PC-3 (cell line): ENCODE results near the gene KCTD16. TPM values are rescaled to one million over a fixed set of nuclear protein-coding genes. Genes with fewer than 3 reads are reported as not detected.

ENCODE experiments used
- ATAC-seq: fragments of 200-7000 bp; cut with Tn5 transposase; 2 replicates; pipeline ENCODE4 v1.9.1; 2020; ENCODE audit warnings: mild to moderate bottlenecking, moderate library complexity
- BruUV-seq: library from RNA; stranded (reverse); fragments of 400-500 nt; replicated peaks from 2 replicates; lab custom pipeline; 2021; lab: Mats Ljungman, UMichigan
- CTCF ChIA-PET: fragments of 300-600 bp; sonication (Branson Sonifier 250); formaldehyde crosslinking; loops from one replicate; lab custom pipeline; 2022; ENCODE audit warnings: antibody characterized with exemption; lab: Charles Lee
- POLR2A ChIA-PET: fragments of 300-600 bp; sonication (Branson Sonifier 250); formaldehyde crosslinking; loops from one replicate; lab custom pipeline; 2022; ENCODE audit warnings: antibody characterized with exemption; ENCODE audit not compliant: unreplicated experiment; lab: Charles Lee
- DNase-seq: peaks from one replicate; pipeline ENCODE4 v3.0.0-alpha.2; 2015
- H2AFZ ChIP-seq: fragments of 300-600 bp; sonication (generic); 2 replicates; pipeline ENCODE4 v1.6.0; 2016; ENCODE audit warnings: antibody characterized with exemption, low read length
- H3F3A ChIP-seq: fragments of 300-600 bp; sonication (generic); one replicate; pipeline ENCODE4 v1.6.0; 2017; ENCODE audit warnings: antibody characterized with exemption, low read length, control low read depth, mild to moderate bottlenecking; ENCODE audit not compliant: unreplicated experiment
- H3K27ac ChIP-seq: fragments of 300-600 bp; sonication (generic); 2 replicates; pipeline ENCODE4 v1.5.1; 2016; ENCODE audit warnings: mild to moderate bottlenecking, low read length
- H3K27me3 ChIP-seq: fragments of 300-600 bp; sonication (generic); 2 replicates; pipeline ENCODE4 v1.6.1; 2016; ENCODE audit warnings: low read length, mixed read lengths
- H3K36me3 ChIP-seq: fragments of 300-600 bp; sonication (generic); 2 replicates; pipeline ENCODE4 v1.6.1; 2016; ENCODE audit warnings: low read depth, mixed run types, low read length, mixed read lengths
- H3K4me1 ChIP-seq: fragments of 300-600 bp; sonication (generic); 2 replicates; pipeline ENCODE4 v1.5.1; 2016; ENCODE audit warnings: low read length; ENCODE audit not compliant: insufficient read depth
- H3K4me2 ChIP-seq: fragments of 300-600 bp; sonication (generic); 2 replicates; pipeline ENCODE4 v1.6.0; 2016; ENCODE audit warnings: low read length
- H3K4me3 ChIP-seq: fragments of 300-600 bp; sonication (generic); 2 replicates; pipeline ENCODE4 v1.5.1; 2016; ENCODE audit warnings: mild to moderate bottlenecking, low read length, mixed read lengths
- H3K79me2 ChIP-seq: fragments of 300-600 bp; sonication (generic); 2 replicates; pipeline ENCODE4 v1.6.1; 2017; ENCODE audit warnings: low read length, mixed read lengths
- H3K9ac ChIP-seq: fragments of 300-600 bp; sonication (generic); 2 replicates; pipeline ENCODE4 v1.6.0; 2016; ENCODE audit warnings: mild to moderate bottlenecking, low read length
- H3K9me2 ChIP-seq: fragments of 300-600 bp; sonication (generic); replicated peaks from 2 replicates; pipeline ENCODE4 v1.6.1; 2016; ENCODE audit warnings: mixed run types, low read length, mixed read lengths
- H3K9me3 ChIP-seq: fragments of 300-600 bp; sonication (generic); 2 replicates; pipeline ENCODE4 v1.6.1; 2016; ENCODE audit warnings: low read length, mixed read lengths
- H4K20me1 ChIP-seq: fragments of 300-600 bp; sonication (generic); 2 replicates; pipeline ENCODE4 v1.6.1; 2016; ENCODE audit warnings: low read length, mixed read lengths
- CTCF ChIP-seq: fragments of 300-600 bp; sonication (generic); conservative IDR thresholded peaks from 2 replicates; pipeline ENCODE4 v1.5.1; 2017; ENCODE audit warnings: antibody characterized with exemption, low read depth, mild to moderate bottlenecking, low read length
- EZH2 ChIP-seq: fragments of 300-600 bp; sonication (generic); IDR thresholded peaks from one replicate; pipeline ENCODE4 v1.6.1; 2017; ENCODE audit warnings: antibody characterized with exemption, mild to moderate bottlenecking, low read length; ENCODE audit not compliant: unreplicated experiment
- EZH2phosphoT487 ChIP-seq: fragments of 300-600 bp; sonication (generic); IDR thresholded peaks from 2 replicates; pipeline ENCODE4 v1.6.1; 2018; ENCODE audit warnings: mild to moderate bottlenecking, antibody characterized with exemption, low read length, borderline replicate concordance
- intact Hi-C: fragments of 100-400 bp; cut with micrococcal nuclease; formaldehyde crosslinking; loops from 2 replicates; pipeline ENCODE4 v1.9.0; 2023
- total RNA-seq: library from RNA; depleted of rRNA; stranded (reverse); fragments of >200 nt; gene quantifications from 2 replicates; pipeline ENCODE4 v1.2.3, GENCODE V29; 2014

KCTD16 gene
- total RNA-seq, 1 experiment from 2014 or later: not detected

DNA sequence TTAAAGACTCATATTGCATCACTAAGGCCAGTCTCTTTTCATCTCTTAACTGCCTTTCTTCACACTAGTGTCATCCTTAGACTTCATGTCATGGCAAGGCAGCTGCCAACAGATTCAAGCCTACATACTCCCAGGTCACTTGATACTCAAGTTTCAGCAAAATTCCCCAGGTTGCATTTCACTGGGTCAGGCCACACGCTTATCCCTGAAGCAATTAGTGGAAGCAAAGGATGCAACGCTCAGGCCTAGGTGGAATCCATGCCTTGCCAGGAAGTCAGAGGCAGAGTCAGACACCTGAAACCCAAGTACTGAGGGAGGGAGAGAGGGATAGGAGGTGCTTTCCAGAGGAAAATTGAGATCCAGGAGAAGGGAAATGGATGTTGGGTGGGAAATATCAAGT is 29.1 kb upstream of the KCTD16 start:
- Histone ChIP-seq H3K27me3 (no peaks in the 10 kb centered on the region), H3K9me3 (no peaks in the 10 kb centered on the region), H3K79me2 (no peaks in the 10 kb centered on the region), H3K36me3 (no peaks in the 10 kb centered on the region), H3K4me2 (no peak overlapping the region), H3K4me1 (peaks cover 7% of the 10 kb centered on the region; the same call in 1 of the 2 replicates), H3K9ac (no peak overlapping the region), H3F3A (no peaks in the 10 kb centered on the region), H3K4me3 (no peak overlapping the region), H4K20me1 (no peaks in the 10 kb centered on the region), H3K9me2 (no peaks in the 10 kb centered on the region), H3K27ac (no peak overlapping the region), H2AFZ (peak overlapping the region; percentile 14)
- DNase-seq (no peak), ATAC-seq (no peak; the same call in 1 of the 2 replicates)
- ChIA-PET POLR2A (no interaction called here), CTCF (interaction anchor here (0.7 kb wide), 1 partner anchor 791 kb away, joined by 5 read pairs; no protein-coding TSS in a partner anchor)
- intact Hi-C loops: loop anchor here (10.0 kb wide), 2 partner anchors 247 to 437 kb away; no protein-coding TSS in a partner anchor
- no TSS peak for BruUV-seq
- TF ChIP-seq EZH2phosphoT487 (no peak), CTCF (no peak), EZH2 (no peak)

DNA sequence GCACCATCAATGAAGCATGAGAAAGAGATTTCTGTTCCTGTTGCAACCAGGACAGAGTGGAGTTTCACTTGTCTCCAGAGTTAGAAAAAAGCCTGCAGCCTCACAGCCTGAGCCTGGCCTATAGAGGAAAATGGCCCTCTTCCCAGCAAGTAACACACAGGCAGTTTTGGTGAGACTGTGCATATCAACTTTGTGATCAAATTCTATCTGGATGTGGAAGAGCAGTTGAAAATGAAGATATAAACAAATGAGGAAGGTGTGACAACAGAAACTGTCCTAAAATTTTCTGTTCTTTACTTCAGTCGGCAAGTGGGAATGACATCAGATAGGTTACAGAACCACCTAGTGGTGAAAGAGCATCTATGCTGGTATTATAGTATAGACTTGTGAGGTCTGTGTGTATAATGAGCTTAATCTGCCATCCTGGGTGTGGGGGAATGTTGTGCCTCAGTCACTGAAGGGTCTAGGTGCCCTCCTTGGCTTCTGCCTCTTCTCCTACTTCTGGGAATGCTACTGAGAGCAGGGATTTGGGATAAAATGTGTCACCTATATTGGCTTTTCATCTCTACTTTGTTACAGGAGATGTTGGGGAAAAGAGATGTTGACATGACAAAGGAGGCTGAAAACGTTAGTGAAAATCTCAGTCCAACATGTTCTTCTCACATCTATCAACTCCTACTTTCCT is 28.4 kb upstream of the KCTD16 start:
- no peak overlapping the region for H3K4me3 ChIP-seq
- TF ChIP-seq EZH2 (no peak), EZH2phosphoT487 (no peak), CTCF (peak; percentile 81)
- DNase-seq (peak; percentile 55), ATAC-seq (peak; percentile 91)
- H3K4me2 ChIP-seq: no peak overlapping the region
- BruUV-seq: no TSS peak
- H3K9me3 ChIP-seq: no peaks in the 10 kb centered on the region
- H3F3A ChIP-seq: no peaks in the 10 kb centered on the region
- H3K79me2 ChIP-seq: no peaks in the 10 kb centered on the region
- no peak overlapping the region for H3K9ac ChIP-seq
- POLR2A ChIA-PET: interaction anchor here (0.8 kb wide), 1 partner anchor 806 kb away, joined by 3 read pairs; no protein-coding TSS in a partner anchor
- peaks cover 7% of the 10 kb centered on the region; the same call in 1 of the 2 replicates for H3K4me1 ChIP-seq
- H4K20me1 ChIP-seq: no peaks in the 10 kb centered on the region
- H3K36me3 ChIP-seq: no peaks in the 10 kb centered on the region
- no peak overlapping the region for H3K27ac ChIP-seq
- CTCF ChIA-PET: interaction anchor here (0.5 to 1.0 kb wide), 5 partner anchors 21 to 792 kb away, joined by 3 to 7 read pairs (median 5); no protein-coding TSS in a partner anchor
- intact Hi-C loops: loop anchor here (1.0 to 10.0 kb wide), 6 partner anchors 173 to 738 kb away; no protein-coding TSS in a partner anchor
- H2AFZ ChIP-seq: peak overlapping the region; percentile 14
- H3K9me2 ChIP-seq: no peaks in the 10 kb centered on the region
- no peaks in the 10 kb centered on the region for H3K27me3 ChIP-seq

DNA sequence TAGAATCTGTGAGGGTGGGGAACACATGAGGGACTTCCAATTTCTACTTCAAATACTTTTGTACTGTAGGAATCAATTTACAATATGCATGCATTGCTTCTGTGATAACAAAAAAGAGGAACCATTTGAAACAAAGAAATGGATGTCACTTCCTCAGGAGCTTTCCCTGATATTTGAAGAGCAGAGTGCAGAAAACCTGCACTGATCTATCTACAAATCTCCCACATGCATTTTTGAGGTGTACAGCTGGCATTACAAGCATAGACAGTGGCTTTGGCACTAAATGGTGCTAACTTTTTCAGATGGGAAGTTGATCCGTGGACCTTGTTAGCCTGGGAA is 27.9 kb upstream of the KCTD16 start:
- Histone ChIP-seq H3K4me1 (peaks cover 7% of the 10 kb centered on the region; the same call in 1 of the 2 replicates), H3K4me3 (no peak overlapping the region), H3K9me3 (no peaks in the 10 kb centered on the region), H4K20me1 (no peaks in the 10 kb centered on the region), H3K9me2 (no peaks in the 10 kb centered on the region), H3K36me3 (no peaks in the 10 kb centered on the region), H2AFZ (0 out of 2 replicates have a peak overlapping the region, but pooled peaks have one; percentile 22), H3K79me2 (no peaks in the 10 kb centered on the region), H3F3A (no peaks in the 10 kb centered on the region), H3K27me3 (no peaks in the 10 kb centered on the region), H3K4me2 (no peak overlapping the region), H3K27ac (no peak overlapping the region), H3K9ac (no peak overlapping the region)
- POLR2A ChIA-PET: interaction anchor here (0.8 kb wide), 1 partner anchor 807 kb away, joined by 3 read pairs; no protein-coding TSS in a partner anchor
- ATAC-seq: no peak
- no peak for TF ChIP-seq EZH2phosphoT487
- TF ChIP-seq EZH2: no peak
- TF ChIP-seq CTCF: no peak
- DNase-seq: no peak
- no TSS peak for BruUV-seq
- CTCF ChIA-PET: interaction anchor here (0.5 to 1.0 kb wide), 4 partner anchors 22 to 738 kb away, joined by 3 to 7 read pairs (median 4); no protein-coding TSS in a partner anchor
- intact Hi-C loops: loop anchor here (1.0 to 10.0 kb wide), 6 partner anchors 174 to 738 kb away; no protein-coding TSS in a partner anchor
